C4-2B (cell line): Measurements from ENCODE around the gene DYRK2.

Experiments
- H3K27ac ChIP-seq: fragments of 450-650 bp; 2 replicates; pipeline ENCODE4 v1.5.1; 2017
- ZFX ChIP-seq: fragments of 450-650 bp; IDR thresholded peaks from 2 replicates; pipeline ENCODE4 v1.6.1; 2017
- TF ChIP-seq, protein P1 (sequence below): fragments of 450-650 bp; conservative IDR thresholded peaks from 2 replicates; pipeline ENCODE4 v1.5.1; 2017; ENCODE audit warnings: mild to moderate bottlenecking

DYRK2 gene

DNA sequence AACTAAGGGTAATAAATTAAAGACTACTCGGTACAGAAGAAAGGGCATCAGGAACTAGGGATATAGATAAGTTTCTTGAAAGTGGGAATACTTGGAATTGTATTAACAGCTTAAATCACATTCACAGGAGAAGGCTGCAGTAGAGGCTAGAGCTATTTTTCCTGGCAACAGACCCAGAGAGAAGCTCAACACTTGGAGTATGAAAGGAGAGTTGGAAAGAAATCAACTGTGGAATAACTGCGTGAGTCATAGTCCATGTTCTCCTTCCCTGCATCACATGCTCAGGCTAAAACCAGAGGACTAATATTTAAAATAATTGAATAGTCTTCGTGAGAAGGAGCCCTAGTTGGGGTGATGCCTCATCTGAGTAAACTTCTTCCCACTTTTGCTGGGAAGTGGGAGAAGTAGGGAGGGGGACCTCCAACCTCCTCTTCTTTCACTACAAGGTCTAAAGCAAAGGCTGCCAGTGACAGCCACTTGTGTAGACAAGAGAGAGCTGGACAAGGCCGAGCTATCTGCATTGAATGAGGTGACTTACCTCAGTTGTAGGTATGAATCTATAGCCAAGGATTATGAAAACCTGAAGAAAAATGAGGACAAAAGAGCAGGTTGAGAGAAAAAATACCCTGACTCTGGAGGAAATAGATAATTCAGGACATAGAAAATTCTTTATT is 32.7 kb downstream of the DYRK2 start:
- H3K27ac ChIP-seq, result no peak overlapping the region
- TF ChIP-seq, protein P1, sequence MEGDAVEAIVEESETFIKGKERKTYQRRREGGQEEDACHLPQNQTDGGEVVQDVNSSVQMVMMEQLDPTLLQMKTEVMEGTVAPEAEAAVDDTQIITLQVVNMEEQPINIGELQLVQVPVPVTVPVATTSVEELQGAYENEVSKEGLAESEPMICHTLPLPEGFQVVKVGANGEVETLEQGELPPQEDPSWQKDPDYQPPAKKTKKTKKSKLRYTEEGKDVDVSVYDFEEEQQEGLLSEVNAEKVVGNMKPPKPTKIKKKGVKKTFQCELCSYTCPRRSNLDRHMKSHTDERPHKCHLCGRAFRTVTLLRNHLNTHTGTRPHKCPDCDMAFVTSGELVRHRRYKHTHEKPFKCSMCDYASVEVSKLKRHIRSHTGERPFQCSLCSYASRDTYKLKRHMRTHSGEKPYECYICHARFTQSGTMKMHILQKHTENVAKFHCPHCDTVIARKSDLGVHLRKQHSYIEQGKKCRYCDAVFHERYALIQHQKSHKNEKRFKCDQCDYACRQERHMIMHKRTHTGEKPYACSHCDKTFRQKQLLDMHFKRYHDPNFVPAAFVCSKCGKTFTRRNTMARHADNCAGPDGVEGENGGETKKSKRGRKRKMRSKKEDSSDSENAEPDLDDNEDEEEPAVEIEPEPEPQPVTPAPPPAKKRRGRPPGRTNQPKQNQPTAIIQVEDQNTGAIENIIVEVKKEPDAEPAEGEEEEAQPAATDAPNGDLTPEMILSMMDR, result no peak
- TF ChIP-seq ZFX, result no peak

DNA sequence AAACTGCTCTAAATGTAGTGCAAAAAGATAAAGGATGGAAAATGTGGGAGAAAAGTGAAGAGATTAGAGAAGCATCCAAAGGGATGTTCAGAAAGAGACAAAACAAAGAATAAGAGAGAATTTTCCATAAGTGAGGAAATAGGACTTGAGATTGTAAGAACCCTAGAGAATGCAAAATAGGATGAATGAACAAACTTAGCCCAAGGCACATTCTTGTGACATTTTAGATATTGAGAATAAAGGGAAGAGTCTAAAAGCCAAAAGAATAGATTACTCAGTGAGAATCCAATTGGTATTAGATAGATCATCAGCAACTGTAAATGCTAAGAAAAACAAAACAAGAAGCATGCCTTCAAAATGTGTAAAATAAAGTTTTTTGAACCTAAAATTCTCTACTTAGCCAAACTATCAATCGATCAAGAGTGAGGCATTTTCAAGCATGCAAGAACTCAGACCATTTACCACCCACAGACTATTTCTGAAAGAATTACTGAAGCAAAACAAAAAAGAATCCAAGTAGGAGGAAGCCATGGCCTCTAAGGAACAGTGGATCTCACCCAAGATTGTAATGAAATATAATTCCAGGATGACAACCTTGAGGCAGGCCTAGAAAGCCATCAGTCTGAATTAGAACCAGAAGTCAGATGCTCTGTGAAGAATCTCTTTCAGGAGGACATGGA is 33.5 kb downstream of the DYRK2 start:
- TF ChIP-seq, protein P1, result no peak
- no peak for TF ChIP-seq ZFX
- no peak overlapping the region for H3K27ac ChIP-seq

DNA sequence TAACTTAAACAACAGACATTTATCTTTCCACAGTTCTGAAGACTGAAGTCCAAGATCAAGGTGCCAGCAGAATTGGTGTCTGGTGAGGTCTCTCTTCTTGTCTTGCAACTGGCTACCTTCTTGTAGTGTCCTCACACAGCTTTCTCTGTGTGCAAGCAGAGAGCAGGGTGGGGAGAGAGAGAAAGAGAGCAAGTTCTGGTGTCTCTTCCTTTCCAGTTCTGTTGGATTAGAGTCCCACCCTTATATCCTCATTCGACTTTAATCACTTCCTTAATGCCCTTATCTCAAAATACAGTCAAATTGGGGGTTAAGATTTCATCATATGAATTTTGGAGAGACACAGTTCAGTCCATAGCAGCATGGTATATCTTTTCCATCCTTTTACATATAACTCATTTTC is 40.8 kb downstream of the DYRK2 start:
- TF ChIP-seq, protein P1, result no peak
- TF ChIP-seq ZFX, result no peak
- H3K27ac ChIP-seq, result no peak overlapping the region

DNA sequence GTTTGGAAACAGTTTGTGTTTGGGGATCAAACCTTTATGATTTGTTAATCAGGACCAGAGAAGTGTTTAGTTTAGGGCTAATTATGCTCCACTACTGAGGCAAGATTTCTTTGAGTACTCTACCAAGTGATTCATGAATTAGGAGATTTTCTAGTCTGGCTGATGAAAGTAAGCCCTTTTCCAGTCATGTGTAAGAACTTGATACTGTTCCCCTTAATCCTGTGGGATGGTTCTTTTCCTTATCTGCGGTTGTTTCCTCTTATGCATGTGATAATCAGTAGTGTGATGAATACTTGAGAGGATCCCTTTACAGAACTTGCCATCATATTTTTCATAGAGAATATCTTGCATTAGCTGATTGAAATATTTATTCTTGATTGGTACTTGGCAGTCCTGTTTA is 42.1 kb downstream of the DYRK2 start:
- H3K27ac ChIP-seq, result no peak overlapping the region
- TF ChIP-seq ZFX, result no peak
- TF ChIP-seq, protein P1, result no peak

DNA sequence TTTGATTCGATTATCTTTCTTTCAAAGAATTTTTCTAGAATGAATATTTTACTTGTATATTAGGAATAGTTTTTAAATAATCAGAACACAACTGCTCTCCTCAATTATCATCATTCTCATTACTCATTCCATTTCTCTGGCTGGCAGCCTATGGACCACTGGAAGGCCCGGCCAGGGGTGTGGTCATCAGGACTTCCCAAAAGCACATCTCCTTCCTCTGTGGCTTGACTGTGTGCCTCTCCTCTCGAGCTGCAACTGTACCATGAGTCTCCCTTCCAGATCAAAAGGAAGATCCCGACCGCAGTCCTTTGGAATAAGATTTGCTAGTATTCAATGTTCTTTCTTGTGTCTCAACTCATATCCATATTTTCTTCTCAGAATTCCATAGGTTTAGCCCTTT is 42.7 kb downstream of the DYRK2 start:
- no peak overlapping the region for H3K27ac ChIP-seq
- TF ChIP-seq ZFX, result no peak
- TF ChIP-seq, protein P1, result no peak

DNA sequence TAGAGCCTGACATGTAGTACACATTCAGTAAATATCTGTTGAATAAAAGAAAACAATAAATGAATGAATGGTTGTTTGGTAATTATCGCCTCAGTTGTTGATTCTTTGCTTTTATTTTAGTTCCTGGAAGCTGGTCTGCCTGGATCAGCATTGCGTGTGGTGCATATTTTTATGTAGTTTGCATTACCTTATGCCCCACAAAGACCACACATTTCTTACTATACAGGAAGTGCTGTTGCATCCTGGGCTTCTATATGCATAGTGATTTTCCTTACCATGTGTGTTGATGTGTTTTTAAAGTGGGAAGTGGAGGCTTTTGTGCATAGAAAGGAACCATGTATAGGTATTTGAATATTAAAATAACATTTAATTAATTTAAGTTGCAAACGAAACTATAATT is 43.6 kb downstream of the DYRK2 start:
- H3K27ac ChIP-seq, result no peak overlapping the region
- TF ChIP-seq ZFX, result no peak
- TF ChIP-seq, protein P1, result no peak

DNA sequence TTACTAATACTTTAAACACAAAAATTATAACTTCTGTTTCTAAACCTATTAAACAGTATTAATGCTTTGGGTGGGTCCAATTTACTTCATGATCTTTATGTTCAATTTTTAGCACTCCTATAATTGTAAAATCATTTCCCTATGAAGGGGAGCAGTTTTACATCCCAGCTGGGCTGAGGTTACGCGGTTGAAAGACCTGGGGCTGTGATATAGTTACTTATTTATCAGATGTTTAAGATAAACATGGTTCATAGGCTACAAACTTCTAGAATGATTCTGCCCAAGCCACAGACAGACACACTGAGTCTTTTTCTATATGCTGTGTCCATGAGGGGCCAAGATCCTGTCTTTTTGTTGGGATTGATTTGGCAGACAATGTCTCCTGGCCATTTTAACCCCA is 44.4 kb downstream of the DYRK2 start:
- TF ChIP-seq, protein P1, result no peak
- no peak for TF ChIP-seq ZFX
- no peak overlapping the region for H3K27ac ChIP-seq
